OCI-LY1 (cell line): ENCODE data around the gene VAV3.

Source experiments
- CTCF ChIP-seq: fragments of 200-600 bp; sonication (generic), shearing (Covaris generic); IDR thresholded peaks from 2 replicates; pipeline ENCODE4 v1.5.1; 2017; ENCODE audit warnings: mild to moderate bottlenecking, antibody characterized with exemption, low read length, moderate library complexity, mixed read lengths
- EZH2 ChIP-seq: fragments of 200-600 bp; sonication (generic), shearing (Covaris generic); IDR thresholded peaks from 2 replicates; pipeline ENCODE4 v1.8.0; 2017; ENCODE audit warnings: borderline replicate concordance, mixed run types, mild to moderate bottlenecking, antibody characterized with exemption, low read length, moderate library complexity, mixed read lengths

DNA sequence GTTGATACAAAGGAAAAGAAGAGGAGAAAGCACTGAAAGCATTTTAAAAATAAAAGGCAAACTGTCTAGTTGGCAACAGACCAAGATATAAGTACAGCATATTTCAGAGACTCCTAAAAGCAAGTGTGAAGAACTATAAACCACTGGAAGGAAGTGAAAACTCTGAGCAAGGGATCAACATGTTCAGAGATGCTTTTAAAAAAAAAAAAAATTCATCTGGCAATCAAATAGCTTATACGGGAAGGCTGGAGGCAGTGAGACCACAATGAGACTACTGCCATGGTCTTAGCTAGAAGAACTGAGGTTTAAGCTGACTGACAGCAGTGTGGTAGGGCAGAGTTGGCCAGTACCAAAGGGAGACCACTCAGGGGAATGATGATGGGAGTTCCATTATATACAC, 124.3 kb downstream of the VAV3 start:
- no peak for TF ChIP-seq CTCF
- no peak for TF ChIP-seq EZH2
